Activated CD4-positive, CD25-positive, alpha-beta regulatory T cell treated with anti-CD3 and anti-CD28 coated beads, Interleukin-2, amount 50 U/mL, for 24 hours (primary cell): ENCODE measurements around the gene TLCD5.

Experiments used
- ATAC-seq, 2 donors: fragments of 150-1000 bp; cut with Tn5 transposase; one replicate each; pipeline ENCODE4 v1.10.0; 2021; ENCODE audit warnings: mild to moderate bottlenecking in 1 of 2, moderate library complexity in 1 of 2

The TLCD5 gene

GRCh38 chr11:120324932-120325810, at the start of gene TLCD5:
TSS of gene TLCD5 (plus strand) at chr11:120325299. CDS start at chr11:120327442, 2,143 bp downstream.
- ATAC-seq = peak; percentile 53 to 72

- ATAC-seq = no peak
These were observed 45.6 kb upstream of the TLCD5 start for GRCh38 chr11:120279502-120279901.

GRCh38 chr11:120280600-120281051, 44.5 kb upstream of the TLCD5 start:
- ATAC-seq = no peak

DNA sequence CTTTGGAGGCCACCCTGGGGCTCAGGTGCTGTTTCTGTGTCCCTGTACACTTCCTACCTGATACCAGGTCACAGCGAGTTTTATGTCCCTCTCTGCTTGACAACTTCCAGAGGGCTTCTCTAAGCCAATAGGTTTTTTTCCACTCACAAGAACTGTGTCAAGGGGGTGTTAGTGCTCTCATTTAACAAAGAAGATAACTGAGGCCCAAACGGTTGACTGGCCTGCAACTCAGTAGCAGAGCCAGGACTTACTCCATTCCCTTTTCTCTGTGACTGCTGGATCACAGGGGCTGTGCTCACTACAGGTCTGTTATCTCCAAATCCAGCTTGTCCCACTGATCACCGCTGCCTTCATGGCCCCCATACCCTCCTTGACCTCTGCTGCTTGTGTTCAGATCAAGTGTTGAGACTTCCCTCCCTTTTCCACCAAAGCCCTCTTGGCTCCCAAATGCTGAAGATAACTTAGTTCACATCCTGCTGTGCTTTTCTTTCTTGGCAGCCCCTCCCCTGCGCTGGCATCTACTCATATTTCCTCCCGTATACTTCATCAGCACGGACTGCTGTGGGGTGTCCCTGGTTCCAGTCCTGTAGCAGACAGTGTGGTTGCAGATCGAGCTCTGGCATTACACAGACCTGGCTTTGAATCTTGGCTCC, 43.8 kb upstream of the TLCD5 start:
- no peak for ATAC-seq

- no peak for ATAC-seq
These were observed 42.0 kb upstream of the TLCD5 start for GRCh38 chr11:120283124-120283523.

- no peak for ATAC-seq
These were observed 40.8 kb upstream of the TLCD5 start for GRCh38 chr11:120284272-120284671.

DNA sequence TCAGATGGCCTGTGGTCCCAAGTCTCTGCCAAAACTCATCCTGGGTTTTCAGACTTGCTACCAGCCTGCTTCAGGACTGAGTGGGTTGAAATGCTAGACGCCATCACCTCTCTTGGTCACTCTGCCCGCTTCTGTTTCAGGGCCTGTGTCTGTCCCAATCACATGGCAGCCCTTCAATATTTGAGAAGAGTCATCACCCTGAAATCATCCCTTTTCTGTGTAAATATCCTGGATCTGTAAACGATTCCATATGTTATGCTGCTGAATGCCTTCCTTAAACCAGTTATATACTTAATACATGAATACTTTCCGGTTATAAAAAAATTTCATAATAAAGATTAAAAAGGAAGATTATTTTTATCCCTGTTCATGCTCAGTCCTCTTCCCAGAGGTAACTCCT, 39.8 kb upstream of the TLCD5 start:
- ATAC-seq = no peak

DNA sequence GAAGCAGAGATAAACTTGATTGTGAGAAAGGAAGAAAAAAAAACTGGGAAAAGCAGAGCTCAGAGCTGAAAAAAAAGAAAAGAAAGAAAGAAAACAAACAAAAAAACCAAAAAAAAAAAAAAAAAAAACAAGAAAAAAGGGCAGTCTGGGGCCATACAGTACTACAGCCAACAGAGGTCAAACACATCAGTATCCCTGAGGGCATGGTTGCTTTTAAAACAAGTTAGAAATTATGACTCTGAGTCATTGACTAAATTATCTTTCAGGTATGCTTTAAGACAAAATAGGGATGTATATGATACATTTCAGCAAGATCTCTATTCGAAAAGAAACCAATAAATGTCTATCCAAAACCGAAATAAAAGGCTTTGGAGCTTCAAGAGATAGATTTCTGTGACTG, 37.1 kb upstream of the TLCD5 start:
- no peak for ATAC-seq

DNA sequence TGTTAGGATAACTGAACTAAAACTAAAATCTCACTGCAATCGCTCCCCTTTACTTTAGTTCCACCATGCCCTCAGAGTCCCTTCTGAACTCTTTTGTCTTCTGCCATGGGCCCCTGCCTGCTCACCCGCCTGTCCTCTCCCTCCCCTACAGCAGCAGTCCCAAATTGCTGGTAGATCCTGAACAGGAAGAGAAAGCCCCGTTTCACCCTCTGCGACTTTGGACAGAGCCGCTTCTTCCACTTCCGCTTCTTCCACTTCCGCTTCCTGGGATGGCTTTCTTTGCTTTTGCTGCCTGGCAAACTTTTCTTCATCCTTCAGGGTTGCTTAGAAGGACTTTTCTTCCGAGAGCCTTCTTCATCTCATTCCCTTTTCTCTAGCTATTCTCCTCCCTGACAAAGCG, 35.7 kb upstream of the TLCD5 start:
- no peak for ATAC-seq

GRCh38 chr11:120290956-120291355, 34.1 kb upstream of the TLCD5 start:
- ATAC-seq = no peak

DNA sequence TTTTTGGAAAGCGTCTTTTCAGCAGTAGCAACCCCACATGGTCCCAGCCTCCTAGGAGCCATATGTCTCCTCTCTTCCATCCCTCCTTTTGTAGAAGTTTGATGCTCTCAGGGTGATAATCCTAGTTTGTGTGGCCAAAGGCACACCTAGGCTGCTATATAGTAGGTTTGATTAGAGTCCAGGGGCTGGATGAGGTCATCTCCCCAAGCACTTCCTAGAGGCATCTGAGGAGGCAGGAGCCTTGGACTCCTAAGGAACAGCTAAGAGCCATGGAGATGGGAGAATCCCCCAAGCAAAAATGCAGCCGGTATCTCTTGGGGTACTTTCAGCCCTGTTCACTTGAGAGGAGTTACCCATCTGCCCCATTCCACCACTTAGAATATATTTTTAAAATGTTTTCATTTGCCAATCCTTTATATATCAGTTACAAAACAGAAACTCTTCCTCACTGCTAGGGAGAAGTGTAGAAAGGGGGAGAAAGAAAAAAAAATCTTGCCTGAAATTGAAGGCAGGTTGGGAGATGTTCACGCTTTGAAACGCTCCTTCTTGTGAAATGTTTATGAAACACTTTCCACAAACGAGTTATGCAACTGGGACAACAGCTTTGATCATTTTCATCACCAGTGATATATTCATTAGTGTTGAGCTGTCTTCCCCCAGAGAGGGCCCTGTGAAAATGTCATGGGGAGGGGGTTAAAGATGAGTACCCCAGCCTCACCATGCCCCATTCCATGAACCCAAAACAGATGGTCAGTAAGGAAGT, 31.9 kb upstream of the TLCD5 start:
- no peak for ATAC-seq

GRCh38 chr11:120294096-120294495, 31.0 kb upstream of the TLCD5 start:
- no peak for ATAC-seq

DNA sequence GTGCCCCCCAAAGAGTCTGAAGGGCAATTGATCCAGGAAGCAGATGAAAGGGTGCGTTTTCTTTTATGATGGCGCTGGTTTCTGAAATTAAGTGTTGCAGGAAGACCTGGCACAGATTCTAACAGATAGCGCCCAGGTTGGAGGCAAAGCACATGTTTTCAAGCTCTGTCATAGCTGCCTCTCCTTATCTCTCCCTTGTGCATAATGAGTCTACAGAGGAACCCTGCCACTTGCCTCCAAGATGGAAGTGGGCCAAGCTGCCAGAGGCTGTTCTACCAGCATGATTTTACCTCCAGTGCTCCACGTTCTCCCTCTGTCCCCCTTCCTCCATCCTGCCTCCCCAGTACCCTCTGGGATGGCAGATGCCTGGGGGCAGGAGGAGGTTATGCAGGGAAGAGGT, 30.0 kb upstream of the TLCD5 start:
- ATAC-seq = no peak

DNA sequence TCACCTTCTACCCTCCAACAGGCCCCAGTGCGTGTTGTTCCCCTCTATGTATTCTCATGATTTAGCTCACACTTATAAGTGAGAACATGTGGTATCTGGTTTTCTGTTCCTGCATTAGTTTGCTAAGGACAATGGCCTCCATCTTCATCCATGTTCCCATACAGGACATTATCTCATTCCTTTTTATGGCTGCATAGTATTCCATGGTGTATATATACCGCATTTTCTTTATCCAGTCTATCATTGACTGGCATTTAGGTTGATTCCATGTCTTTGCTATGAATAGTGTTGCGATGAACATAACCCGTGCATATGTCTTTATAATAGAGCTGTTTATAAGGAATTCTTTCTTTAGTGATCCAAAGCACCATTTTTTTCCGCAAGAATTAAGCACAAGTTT, 28.5 kb upstream of the TLCD5 start:
- no peak for ATAC-seq

DNA sequence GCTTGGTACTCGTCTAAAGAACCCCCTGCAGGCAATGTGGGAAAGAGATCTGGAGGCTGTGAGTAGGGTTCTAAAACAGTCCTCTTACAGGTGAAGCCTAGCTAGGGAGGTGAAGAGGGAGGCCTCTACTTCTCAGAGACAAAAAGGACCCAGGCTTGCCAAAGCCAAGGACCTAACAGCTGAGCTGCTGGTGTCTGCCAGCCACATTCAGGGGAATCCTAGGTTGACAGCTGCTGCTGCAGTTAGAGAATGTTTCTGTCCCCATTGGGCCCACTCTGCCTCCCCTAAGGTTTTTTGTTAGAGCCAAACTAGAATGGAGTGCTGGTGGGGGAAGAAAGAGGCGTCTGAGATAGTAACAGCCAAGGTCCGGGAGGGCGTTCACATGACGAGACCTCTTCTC, 26.6 kb upstream of the TLCD5 start:
- no peak for ATAC-seq

- ATAC-seq = no peak
These were observed 22.9 kb upstream of the TLCD5 start for GRCh38 chr11:120302001-120302805.

- ATAC-seq = peak in 1 of 2 donors; percentile 83
These were observed 22.0 kb upstream of the TLCD5 start for GRCh38 chr11:120303004-120303637.

- ATAC-seq = no peak
These were observed 20.6 kb upstream of the TLCD5 start for GRCh38 chr11:120304526-120304925.

DNA sequence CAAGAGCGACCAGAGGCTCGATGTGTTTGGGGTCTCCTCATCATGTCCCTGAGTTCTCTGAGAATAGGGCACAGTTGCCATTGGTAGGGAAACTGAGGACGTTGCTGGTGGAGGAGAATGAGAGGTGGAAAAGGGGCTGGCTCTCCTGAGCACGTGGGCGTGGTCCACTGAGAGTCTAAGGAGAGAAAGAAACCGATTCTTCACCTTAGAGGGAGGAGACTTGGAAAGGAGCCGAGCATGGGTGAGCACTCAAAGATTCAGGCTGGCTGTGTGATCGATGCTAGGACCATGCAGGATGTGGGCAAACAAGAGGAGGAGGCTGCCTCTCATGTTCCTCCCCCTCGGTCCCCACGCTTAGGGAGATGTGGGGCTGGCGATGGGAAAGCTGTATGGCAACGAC, 19.8 kb upstream of the TLCD5 start:
- ATAC-seq = no peak

DNA sequence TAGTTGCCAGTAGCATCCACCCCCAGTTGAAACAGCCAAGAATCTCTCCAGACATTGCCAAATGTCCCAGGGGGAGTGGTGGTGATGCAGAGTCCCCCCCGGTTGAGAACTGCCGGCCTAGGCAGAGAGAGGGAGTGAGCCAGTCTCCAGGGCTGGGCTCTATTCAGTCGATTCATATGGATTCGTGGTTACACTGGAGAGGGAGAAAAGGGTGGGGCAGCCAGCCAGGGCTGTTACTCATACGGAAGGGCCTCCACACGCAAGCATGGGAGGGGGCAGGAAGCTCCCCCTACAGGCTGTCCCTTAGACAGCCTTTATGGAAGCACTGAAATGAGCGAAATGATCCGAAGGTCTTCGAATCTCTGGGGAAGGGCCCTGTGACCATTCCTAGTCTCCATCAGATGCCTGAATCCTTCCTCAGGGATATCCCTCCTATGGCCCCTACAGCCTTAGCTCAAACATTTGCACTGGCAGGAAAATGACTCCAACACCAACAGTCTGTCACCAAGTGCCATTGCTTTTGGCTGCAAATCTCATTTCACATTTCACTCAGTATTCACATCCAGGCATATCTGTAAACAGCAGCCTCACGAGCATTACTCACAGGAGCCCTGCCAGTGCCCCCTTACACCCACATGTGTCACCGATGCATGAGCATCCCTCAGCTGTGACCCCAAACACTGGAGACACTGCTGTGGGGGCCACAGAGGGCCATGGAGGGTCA, 18.4 kb upstream of the TLCD5 start:
- ATAC-seq = no peak

DNA sequence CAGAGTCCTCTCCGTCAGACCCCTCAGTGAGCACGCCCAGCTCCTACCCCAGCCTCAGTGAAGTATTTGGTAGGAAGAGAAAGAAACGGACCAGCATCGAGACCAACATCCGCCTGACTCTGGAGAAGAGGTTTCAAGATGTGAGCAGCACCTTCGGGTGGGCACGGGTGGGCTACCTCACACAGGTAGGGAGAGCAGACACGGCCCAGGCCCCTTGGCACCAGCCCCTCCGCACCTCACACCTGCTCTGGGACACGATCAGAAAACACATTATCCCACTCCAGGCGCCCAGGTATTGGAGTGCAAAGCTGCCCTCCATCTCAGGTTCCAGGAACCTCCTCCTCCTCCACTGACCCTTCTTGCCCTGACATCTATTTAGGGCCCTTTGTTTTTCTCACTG, 17.6 kb upstream of the TLCD5 start:
- no peak for ATAC-seq
